HG03354 (cell line): ENCODE measurements around the gene NUP85.
"Not testable (repeated sequence)": the region's sequence is repeated elsewhere in the genome, so short reads cannot be mapped to it uniquely, and the experiment has no call there.

Experiments used
- ATAC-seq: cut with Tn5 transposase; IDR thresholded peaks from one replicate; pipeline ENCODE4 v1.9.1; 2021; ENCODE audit warnings: mild to moderate bottlenecking; ENCODE audit not compliant: unreplicated experiment, poor library complexity, severe bottlenecking

The NUP85 gene

GRCh38 chr17:75194879-75195278 is 10.6 kb upstream of the NUP85 start:
- no peak for ATAC-seq

- ATAC-seq: no peak
Measured at GRCh38 chr17:75199886-75200618, 5.4 kb upstream of the NUP85 start.

- ATAC-seq: no peak
Measured at GRCh38 chr17:75205793-75206163, 299 bp downstream of the NUP85 start.

- not testable (repeated sequence) for ATAC-seq
Measured at GRCh38 chr17:75207050-75207407, 1.6 kb downstream of the NUP85 start.

GRCh38 chr17:75207760-75208159 is 2.3 kb downstream of the NUP85 start:
- no peak for ATAC-seq

GRCh38 chr17:75208161-75208560 is 2.7 kb downstream of the NUP85 start:
- no peak for ATAC-seq

GRCh38 chr17:75209061-75209460 is 3.6 kb downstream of the NUP85 start:
- no peak for ATAC-seq

GRCh38 chr17:75218131-75218530 is 12.7 kb downstream of the NUP85 start:
- ATAC-seq: no peak

- no peak for ATAC-seq
Measured at GRCh38 chr17:75219815-75220214, 14.3 kb downstream of the NUP85 start.

GRCh38 chr17:75225016-75225415 is 19.5 kb downstream of the NUP85 start:
- no peak for ATAC-seq

GRCh38 chr17:75227729-75228128 is 22.2 kb downstream of the NUP85 start:
- no peak for ATAC-seq

GRCh38 chr17:75228305-75228704 is 22.8 kb downstream of the NUP85 start:
- ATAC-seq: no peak

GRCh38 chr17:75228847-75229246 is 23.4 kb downstream of the NUP85 start:
- no peak for ATAC-seq

- no peak for ATAC-seq
Measured at GRCh38 chr17:75231071-75231470, 25.6 kb downstream of the NUP85 start.

GRCh38 chr17:75231741-75232464 is 26.4 kb downstream of the NUP85 start:
- no peak for ATAC-seq

- no peak for ATAC-seq
Measured at GRCh38 chr17:75232786-75233185, 27.3 kb downstream of the NUP85 start.

GRCh38 chr17:75237100-75238014 is 31.9 kb downstream of the NUP85 start:
- no peak for ATAC-seq

- ATAC-seq: no peak
Measured at GRCh38 chr17:75238020-75238580, 32.6 kb downstream of the NUP85 start.

GRCh38 chr17:75238684-75239191 is 33.3 kb downstream of the NUP85 start:
- peak; percentile 69 for ATAC-seq

- no peak for ATAC-seq
Measured at GRCh38 chr17:75239214-75239613, 33.7 kb downstream of the NUP85 start.
